HepG2 (cell line): ENCODE data around the gene TXNIP. TPM values are rescaled to one million over a fixed set of nuclear protein-coding genes. Genes with fewer than 3 reads are reported as not detected.
A peak's percentile ranks its signal among the peaks of the same experiment; 100 is the strongest.

Source experiments
- ATF1 ChIP-seq: IDR thresholded peaks from 2 replicates; pipeline ENCODE4 v1.6.1; 2016; ENCODE audit warnings: mild to moderate bottlenecking, control low read depth
- DNMT1 ChIP-seq: sonication (generic); formaldehyde crosslinking; IDR thresholded peaks from 2 replicates; pipeline ENCODE4 v1.5.1; 2020; ENCODE audit warnings: mild to moderate bottlenecking, missing genetic modification reagents
- ELF1 ChIP-seq: sonication (generic); formaldehyde crosslinking; IDR thresholded peaks from 2 replicates; pipeline ENCODE4 v1.4.0; 2020; ENCODE audit warnings: missing genetic modification reagents
- HDAC2 ChIP-seq: sonication (generic); formaldehyde crosslinking; IDR thresholded peaks from 2 replicates; pipeline ENCODE4 v1.4.0; 2020; ENCODE audit warnings: missing genetic modification reagents
- KDM3A ChIP-seq: IDR thresholded peaks from 2 replicates; pipeline ENCODE4 v1.6.1; 2018; ENCODE audit warnings: low read depth, missing compliant biosample characterization
- NCOA5 ChIP-seq: sonication (generic); formaldehyde crosslinking; IDR thresholded peaks from 2 replicates; pipeline ENCODE4 v1.4.0; 2020; ENCODE audit warnings: missing genetic modification reagents
- NFAT5 ChIP-seq: sonication (generic); formaldehyde crosslinking; IDR thresholded peaks from 2 replicates; pipeline ENCODE4 v1.4.0; 2020; ENCODE audit warnings: missing genetic modification reagents
- NFIC ChIP-seq: IDR thresholded peaks from 2 replicates; pipeline ENCODE4 v1.6.1; 2012; ENCODE audit warnings: mild to moderate bottlenecking, low read length, inconsistent platforms
- SMC3 ChIP-seq: IDR thresholded peaks from 2 replicates; pipeline ENCODE4 v1.6.1; 2011; ENCODE audit warnings: low read length, improper control_type of control experiment
- ZBTB34 ChIP-seq: sonication (generic); formaldehyde crosslinking; IDR thresholded peaks from 2 replicates; pipeline ENCODE4 v1.8.0; 2022; ENCODE audit warnings: mild to moderate bottlenecking, missing genetic modification reagents
- ZBTB7B ChIP-seq: sonication (generic); formaldehyde crosslinking; IDR thresholded peaks from 2 replicates; pipeline ENCODE4 v1.4.0; 2020; ENCODE audit warnings: missing genetic modification reagents
- ZNF367 ChIP-seq: sonication (generic); formaldehyde crosslinking; IDR thresholded peaks from 2 replicates; pipeline ENCODE4 v1.4.0; 2020; ENCODE audit warnings: missing genetic modification reagents, borderline replicate concordance
- ZNF747 ChIP-seq: sonication (generic); formaldehyde crosslinking; IDR thresholded peaks from 2 replicates; pipeline ENCODE4 v1.8.1; 2023; ENCODE audit warnings: missing genetic modification reagents, mild to moderate bottlenecking, borderline replicate concordance
- polyA plus RNA-seq, 8 experiments: library from polyadenylated mRNA; depleted of rRNA in 3 of 8; stranded (reverse) in 7 of 8; unstranded in 1 of 8; fragments of >200 nt; fragmentation: Illumina TruSeq in 4 of 8; extraction: Trizol in 4 of 8; gene quantifications; 2 replicates each; pipeline versions ENCODE4 v1.2.1 to v1.2.3, GENCODE V29; 2011 to 2016; ENCODE audit warnings: low read depth in 4 of 8, missing spikeins in 1 of 8, mixed read lengths in 1 of 8; ENCODE audit not compliant: insufficient read depth in 1 of 8
- total RNA-seq, 5 experiments: library from RNA; depleted of rRNA; stranded (reverse); fragments of >200 nt; fragmentation: Illumina TruSeq; extraction: Trizol; gene quantifications; 2 replicates each; pipeline ENCODE4 v1.2.3, GENCODE V29; 2016; ENCODE audit warnings: low read depth in 1 of 5
- TF ChIP-seq, protein P1 (sequence below): sonication (generic); formaldehyde crosslinking; IDR thresholded peaks from 2 replicates; pipeline ENCODE4 v1.8.0; 2022; ENCODE audit warnings: missing genetic modification reagents, mild to moderate bottlenecking, moderate library complexity, borderline replicate concordance

The TXNIP gene
- total and polyA plus RNA-seq, 2 of the 13 experiments (the other 11 are each of a cell fraction or from before 2014, with no cell fraction given), result 24.4 to 237 TPM

DNA sequence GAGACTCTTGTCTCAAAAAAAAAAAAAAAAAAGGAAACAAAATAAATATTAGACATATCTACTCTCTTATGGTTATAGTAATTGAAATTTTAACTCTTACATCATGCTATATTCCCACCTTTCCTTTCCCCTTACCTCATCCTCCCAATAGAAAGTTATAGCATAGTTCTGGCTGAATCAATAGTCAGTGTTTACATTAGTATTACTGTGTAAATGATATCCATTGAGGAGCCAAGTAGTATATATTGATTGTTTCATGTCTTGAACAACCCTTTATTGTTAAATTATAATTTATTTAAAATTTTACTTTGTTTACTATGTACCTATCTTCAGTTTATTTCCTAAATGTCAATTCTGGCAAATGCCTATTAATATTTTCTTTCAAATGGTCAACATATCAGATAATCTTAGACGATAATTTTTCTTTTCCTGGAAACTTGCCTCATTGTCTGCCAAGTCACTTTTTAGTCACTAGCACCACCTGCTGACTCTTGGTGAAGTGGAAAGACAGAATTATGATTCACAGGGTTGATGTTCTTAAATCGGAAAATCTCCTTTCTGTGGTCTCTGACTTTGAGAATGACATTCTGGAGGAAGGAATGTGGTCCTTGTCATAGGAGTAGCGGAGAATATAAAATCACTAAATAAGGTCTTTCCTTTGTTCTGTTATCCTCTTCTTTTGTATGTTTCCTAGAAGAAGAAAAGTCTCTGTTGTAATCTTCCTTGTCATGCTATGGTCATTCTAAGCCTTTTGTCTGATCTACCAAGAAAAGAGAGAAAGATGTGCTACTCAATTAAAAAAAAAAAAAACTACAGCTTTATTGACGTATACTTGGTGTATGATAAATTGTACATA lies 16.6 kb upstream of the TXNIP start (continued):
- TF ChIP-seq NFAT5 (CRISPR knock-in tag) (no peak), DNMT1 (CRISPR knock-in tag) (no peak), ZBTB34 (CRISPR knock-in tag) (no peak), HDAC2 (no peak), ZNF747 (CRISPR knock-in tag) (no peak), ELF1 (CRISPR knock-in tag) (no peak), SMC3 (peak; percentile 78), KDM3A (CRISPR knock-in tag) (0 out of 2 replicates have a peak, but pooled peaks have one; percentile 54), ATF1 (CRISPR knock-in tag) (peak; percentile 19; the same call in 1 of the 2 replicates), ZBTB7B (CRISPR knock-in tag) (no peak), ZNF367 (CRISPR knock-in tag) (no peak), NCOA5 (CRISPR knock-in tag) (no peak), NFIC (0 out of 2 replicates have a peak, but pooled peaks have one; percentile 30)
- TF ChIP-seq, protein P1, sequence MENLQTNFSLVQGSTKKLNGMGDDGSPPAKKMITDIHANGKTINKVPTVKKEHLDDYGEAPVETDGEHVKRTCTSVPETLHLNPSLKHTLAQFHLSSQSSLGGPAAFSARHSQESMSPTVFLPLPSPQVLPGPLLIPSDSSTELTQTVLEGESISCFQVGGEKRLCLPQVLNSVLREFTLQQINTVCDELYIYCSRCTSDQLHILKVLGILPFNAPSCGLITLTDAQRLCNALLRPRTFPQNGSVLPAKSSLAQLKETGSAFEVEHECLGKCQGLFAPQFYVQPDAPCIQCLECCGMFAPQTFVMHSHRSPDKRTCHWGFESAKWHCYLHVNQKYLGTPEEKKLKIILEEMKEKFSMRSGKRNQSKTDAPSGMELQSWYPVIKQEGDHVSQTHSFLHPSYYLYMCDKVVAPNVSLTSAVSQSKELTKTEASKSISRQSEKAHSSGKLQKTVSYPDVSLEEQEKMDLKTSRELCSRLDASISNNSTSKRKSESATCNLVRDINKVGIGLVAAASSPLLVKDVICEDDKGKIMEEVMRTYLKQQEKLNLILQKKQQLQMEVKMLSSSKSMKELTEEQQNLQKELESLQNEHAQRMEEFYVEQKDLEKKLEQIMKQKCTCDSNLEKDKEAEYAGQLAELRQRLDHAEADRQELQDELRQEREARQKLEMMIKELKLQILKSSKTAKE (CRISPR knock-in tag), result no peak
